Fibroblast of mammary gland (primary cell): Measurements from ENCODE around the gene DKKL1.
"Not testable (repeated sequence)": the region's sequence is repeated elsewhere in the genome, so short reads cannot be mapped to it uniquely, and the experiment has no call there.

Experiments used
- DNase-seq: peaks from one replicate; pipeline ENCODE4 v3.0.0-alpha.2; 2010; ENCODE audit warnings: low read depth
- H3K4me3 ChIP-seq: 2 replicates; pipeline ENCODE4 v1.5.1; 2011; ENCODE audit warnings: low read depth, mild to moderate bottlenecking, low read length, moderate library complexity; ENCODE audit not compliant: control insufficient read depth
- TF ChIP-seq, protein P1 (sequence below): conservative IDR thresholded peaks from 2 replicates; pipeline ENCODE4 v1.5.1; 2011; ENCODE audit warnings: low read depth, low read length, inconsistent platforms; ENCODE audit not compliant: control insufficient read depth, insufficient read depth

The DKKL1 gene

DNA sequence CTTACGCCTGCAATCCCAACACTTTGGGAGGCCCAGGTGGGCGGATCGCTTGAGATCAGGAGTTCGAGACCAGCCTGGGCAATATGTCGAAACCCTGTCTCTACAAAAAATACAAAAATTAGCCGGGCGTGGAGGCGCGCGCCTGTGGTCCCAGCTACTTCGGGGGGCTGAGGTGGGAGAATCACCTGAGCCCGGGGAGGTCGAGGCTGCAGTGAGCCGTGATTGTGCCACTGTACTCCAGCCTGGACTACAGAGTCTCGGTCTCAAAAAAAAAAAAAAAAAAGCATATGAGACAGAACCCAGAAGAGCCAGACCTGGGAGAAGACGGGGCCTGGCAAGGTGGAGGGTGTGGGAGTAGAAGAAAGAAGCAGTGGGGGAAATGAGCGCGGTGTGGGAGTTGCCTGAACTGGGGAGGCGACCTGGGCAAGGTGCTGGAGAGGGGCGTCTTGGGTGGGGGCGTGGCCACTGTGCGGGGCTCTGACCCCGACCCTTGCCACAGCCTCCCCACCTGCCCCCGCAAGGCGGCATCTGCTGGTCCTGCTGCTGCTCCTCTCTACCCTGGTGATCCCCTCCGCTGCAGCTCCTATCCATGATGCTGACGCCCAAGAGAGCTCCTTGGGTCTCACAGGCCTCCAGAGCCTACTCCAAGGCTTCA, 533 bp downstream of the DKKL1 start:
- H3K4me3 ChIP-seq, result peak overlapping the region; percentile 21
- TF ChIP-seq, protein P1, sequence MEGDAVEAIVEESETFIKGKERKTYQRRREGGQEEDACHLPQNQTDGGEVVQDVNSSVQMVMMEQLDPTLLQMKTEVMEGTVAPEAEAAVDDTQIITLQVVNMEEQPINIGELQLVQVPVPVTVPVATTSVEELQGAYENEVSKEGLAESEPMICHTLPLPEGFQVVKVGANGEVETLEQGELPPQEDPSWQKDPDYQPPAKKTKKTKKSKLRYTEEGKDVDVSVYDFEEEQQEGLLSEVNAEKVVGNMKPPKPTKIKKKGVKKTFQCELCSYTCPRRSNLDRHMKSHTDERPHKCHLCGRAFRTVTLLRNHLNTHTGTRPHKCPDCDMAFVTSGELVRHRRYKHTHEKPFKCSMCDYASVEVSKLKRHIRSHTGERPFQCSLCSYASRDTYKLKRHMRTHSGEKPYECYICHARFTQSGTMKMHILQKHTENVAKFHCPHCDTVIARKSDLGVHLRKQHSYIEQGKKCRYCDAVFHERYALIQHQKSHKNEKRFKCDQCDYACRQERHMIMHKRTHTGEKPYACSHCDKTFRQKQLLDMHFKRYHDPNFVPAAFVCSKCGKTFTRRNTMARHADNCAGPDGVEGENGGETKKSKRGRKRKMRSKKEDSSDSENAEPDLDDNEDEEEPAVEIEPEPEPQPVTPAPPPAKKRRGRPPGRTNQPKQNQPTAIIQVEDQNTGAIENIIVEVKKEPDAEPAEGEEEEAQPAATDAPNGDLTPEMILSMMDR, result no peak
- DNase-seq, result no peak

DNA sequence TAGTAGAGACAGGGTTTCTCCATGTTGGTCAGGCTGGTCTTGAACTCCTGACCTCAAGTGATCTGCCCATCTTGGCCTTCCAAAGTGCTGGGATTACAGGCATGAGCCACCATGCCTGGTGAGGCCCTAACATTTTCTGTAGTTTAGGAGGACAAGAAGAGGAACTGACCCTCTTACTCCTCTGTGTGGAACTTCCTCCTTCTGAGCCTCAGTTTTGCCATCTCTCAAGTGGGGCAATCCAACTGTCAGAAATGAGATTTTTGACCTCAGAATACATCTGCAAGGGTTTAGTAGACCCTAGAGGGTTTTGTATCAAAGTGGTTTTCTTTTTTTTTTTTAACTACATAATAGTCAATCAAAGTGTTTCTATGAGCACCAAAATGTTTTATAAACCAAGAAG, 2.4 kb downstream of the DKKL1 start:
- no peak overlapping the region for H3K4me3 ChIP-seq
- TF ChIP-seq, protein P1, result no peak
- no peak for DNase-seq

DNA sequence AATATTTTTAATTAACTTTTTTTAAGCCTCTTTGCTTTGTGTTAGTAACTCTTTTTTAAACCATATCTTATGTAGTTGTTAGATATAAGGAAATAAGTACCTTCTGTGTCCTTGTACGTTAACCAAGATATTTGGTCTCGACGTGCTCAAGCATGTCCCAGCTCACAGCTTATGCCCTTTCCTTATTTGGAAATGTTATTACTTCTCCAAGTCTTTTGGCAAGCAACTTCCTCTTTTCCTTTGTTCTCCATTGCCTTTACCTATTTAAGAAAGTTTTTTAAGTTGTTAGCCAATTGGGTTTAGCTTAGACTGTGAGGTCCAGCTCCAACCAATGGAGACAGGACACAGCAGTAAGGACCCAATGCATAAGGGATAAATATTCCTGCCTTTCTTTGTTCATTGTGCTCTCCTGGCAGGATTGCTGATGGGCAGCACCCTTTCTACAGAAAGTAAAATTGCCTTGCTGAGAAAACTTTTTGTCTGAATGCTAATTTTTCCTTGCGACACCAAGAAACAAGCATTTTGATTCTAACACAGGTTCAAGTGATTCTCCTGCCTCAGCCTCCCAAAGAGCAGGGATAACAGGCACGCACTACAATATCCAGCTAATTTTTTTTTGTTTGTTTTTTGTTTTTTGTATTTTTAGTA, 5.2 kb downstream of the DKKL1 start:
- no peak for DNase-seq
- H3K4me3 ChIP-seq, result no peak overlapping the region
- TF ChIP-seq, protein P1, result no peak

DNA sequence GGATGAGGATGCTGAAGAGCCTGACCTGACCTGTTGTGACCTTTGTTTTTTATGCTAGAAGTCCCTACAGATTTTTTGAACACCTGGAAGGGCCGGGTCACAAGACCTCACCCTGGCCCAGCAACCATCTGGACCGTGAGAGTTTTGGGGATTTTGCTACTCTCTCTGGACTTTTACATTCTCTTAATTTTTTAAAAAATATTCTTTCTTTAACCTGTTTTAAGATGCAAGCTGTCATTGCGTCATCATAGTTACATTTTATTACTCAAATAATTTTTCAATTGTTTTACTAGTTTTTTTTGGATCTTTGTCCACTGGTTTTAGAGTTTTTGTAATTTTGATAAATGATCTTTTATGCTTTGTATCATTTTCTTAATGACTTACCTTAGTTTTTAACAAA, 7.5 kb downstream of the DKKL1 start:
- H3K4me3 ChIP-seq, result no peak overlapping the region
- TF ChIP-seq, protein P1, result no peak
- no peak for DNase-seq

- DNase-seq, H3K4me3 ChIP-seq: not testable (repeated sequence)
These were observed 9.5 kb downstream of the DKKL1 start for GRCh38 chr19:49373174-49373573.

- TF ChIP-seq, protein P1, result no peak
- no peak for DNase-seq
- no peak overlapping the region for H3K4me3 ChIP-seq
These were observed 11.2 kb downstream of the DKKL1 start for GRCh38 chr19:49374665-49375434.

- TF ChIP-seq, protein P1, result no peak
- no peak overlapping the region for H3K4me3 ChIP-seq
- DNase-seq, result no peak
These were observed 14.8 kb downstream of the DKKL1 start for GRCh38 chr19:49378512-49378911.
